ACHN (cell line): Measurements from ENCODE around the gene UBA6.
"Not testable (repeated sequence)": the region's sequence is repeated elsewhere in the genome, so short reads cannot be mapped to it uniquely, and the experiment has no call there.

Source experiments
- DNase-seq: peaks from one replicate; pipeline ENCODE4 v3.0.0-alpha.2; 2015
- in situ Hi-C: cut with HindIII; loops from 2 replicates; pipeline ENCODE4 v1.10.0; 2017; ENCODE audit warnings: low sequenced_read_pairs, low pct_ligation_motif_present, low pct_unique_long_range_greater_than_20kb

UBA6 gene

GRCh38 chr4:67700738-67701516 is at the start of gene UBA6:
Gene UBA6 (minus strand): TSS chr4:67701155. CDS start chr4:67701119, 36 bp downstream.
- peak; percentile 97 for DNase-seq
- in situ Hi-C loops = no loop called here

- in situ Hi-C loops = no loop called here
These were observed 49.7 kb upstream of the UBA6 start for GRCh38 chr4:67750691-67751090.

GRCh38 chr4:67749286-67749685 is 48.3 kb upstream of the UBA6 start:
- DNase-seq = no peak
- in situ Hi-C loops = no loop called here

More at GRCh38 chr4:67750691-67751090, 49.7 kb upstream of the UBA6 start:
- DNase-seq = no peak

- in situ Hi-C loops = no loop called here
- DNase-seq = peak; percentile 55
These were observed 46.0 kb upstream of the UBA6 start for GRCh38 chr4:67746797-67747495.

DNA sequence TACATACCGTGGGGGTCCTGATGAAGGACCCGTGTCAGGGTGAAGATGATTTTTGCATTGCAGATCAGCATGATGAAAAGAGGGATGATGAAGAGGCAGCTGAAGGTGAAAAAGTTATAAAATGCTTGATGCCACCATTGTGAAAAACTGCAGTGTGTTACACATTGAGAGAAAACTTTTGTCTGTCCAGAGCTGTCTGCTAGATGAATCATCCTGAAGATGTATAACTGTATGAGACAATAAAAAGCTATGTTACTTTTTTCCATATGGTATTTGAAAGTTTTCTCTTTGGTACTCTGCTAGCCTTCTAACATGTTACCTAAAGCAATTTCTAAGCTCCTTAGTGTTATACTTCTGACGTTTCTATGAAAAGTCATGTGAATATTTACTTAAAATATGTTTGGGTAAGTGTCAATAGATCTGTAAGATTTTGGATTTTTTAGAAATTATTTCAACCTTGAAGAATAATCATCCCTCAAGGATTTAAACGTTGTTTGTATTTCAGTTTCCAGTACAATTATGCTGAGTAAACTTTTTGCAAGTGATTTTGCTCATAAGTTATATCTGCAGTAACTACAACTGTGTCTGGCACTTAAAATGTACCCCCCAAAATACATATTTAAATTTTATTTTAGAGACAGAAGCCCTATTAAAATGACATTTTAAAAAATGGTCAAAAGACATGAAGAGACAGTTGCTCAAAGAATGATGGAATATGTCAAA is 43.8 kb upstream of the UBA6 start:
- no peak for DNase-seq
- in situ Hi-C loops = no loop called here

DNA sequence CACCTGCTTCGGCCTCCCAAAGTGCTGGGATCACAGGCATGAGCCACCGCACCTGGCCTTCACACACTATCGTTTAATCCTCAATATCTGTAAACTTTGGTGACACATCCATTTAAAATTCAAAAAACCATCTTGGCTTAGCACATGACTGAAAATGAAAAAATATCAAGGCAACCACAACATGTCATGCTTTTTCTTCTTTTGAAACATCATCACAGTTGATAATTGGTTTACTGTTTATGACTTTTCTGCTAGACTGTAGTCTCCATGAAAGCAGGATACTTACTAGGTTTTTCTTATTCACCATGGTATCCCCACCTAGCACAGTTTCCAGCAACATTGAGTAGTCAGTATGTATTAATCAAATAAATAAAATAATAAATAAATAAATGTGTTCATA is 42.2 kb upstream of the UBA6 start:
- in situ Hi-C loops = no loop called here
- no peak for DNase-seq

DNA sequence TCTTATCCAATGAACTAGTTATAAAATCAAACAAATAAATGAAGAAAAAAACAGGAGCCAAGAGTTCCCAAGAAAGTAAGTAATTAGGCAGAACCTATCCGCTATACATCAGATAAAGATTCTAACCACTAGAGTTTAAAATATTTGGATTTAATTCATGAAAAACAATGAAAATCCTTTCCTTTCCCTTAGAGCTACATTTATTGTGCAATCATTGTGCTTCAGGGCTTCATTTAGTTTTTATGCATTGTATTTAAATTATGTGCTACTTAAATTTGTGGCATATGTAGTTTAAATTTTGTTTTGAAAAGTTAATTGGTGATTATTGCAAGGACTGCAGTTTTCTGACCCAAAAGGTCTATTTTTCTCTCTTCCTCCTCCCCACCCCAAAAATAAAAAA is 35.3 kb upstream of the UBA6 start:
- in situ Hi-C loops = no loop called here
- no peak for DNase-seq

- in situ Hi-C loops = no loop called here
- DNase-seq = no peak
These were observed 34.4 kb upstream of the UBA6 start for GRCh38 chr4:67735325-67735724.

- in situ Hi-C loops, DNase-seq: not testable (repeated sequence)
These were observed 29.6 kb upstream of the UBA6 start for GRCh38 chr4:67730511-67730910.

DNA sequence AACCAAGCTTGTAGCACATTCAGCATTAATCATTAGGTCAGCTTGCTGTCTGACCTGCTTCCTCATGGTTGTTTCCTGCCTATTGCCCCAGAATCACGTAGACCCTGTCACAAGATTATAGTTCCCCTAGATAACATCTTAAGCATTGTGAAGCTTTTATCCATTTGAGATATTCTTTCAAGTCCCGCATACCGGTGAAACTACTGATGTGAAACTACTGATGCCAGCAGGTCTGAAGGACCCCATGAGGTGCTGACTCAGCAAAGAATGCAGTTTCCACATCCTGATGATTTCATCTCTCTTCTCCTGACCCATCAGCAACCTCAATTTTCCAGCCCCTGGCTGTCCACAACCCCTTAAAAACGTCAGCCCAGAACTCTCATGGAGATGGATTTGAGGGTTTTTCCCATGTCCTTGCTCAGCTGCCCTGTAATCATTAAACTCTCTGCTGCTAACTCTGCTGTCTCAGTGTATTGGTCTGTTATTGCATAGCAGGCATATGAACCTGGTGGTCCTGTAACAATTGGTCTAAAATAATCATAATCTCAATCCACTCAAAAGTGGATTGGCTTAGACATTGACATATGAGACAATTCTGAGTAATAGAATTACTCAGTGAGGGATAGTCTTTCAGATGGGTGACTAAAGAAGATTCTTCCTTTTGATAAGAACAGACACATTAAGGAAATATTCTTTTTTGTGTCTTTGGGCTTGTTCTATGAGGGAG is 26.3 kb upstream of the UBA6 start:
- DNase-seq = no peak
- in situ Hi-C loops = no loop called here

DNA sequence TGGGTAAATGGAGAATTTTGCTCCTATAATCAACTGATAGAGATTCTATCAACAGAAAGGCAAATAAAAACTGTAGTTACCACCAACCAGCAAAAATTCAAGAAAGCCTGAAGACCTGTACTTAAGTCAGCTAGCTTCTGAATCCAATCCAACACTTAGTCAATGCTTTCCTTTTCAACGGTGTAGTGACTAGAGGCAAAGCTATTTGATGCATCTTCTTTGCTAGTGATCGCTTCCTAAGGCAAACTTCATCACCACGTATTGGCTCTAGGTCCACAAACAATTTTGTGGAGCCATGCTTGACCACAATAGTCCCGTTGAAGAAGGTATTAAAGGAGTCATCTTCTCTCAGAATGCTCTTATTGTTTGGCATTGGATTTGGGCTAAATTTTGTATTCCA is 25.0 kb upstream of the UBA6 start:
- DNase-seq = no peak
- in situ Hi-C loops = no loop called here

DNA sequence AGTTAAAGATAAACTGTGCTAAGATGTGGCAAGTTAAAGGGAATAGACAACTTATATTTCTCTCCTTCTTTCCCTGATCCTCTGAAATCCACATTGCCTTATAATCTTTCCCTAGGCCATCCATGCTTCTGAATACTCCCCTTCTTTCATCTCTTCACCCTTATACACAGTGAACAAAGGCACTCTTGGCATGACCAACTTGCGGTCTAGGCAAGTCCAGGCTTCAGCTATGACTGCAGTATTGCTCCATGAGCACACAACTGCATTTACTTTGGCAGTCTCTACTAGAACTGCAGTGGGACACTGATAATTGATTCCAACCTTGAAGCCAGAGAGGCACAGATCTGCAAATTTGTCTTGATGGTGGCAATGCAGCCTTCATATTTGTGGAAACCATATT is 24.2 kb upstream of the UBA6 start:
- in situ Hi-C loops = no loop called here

DNA sequence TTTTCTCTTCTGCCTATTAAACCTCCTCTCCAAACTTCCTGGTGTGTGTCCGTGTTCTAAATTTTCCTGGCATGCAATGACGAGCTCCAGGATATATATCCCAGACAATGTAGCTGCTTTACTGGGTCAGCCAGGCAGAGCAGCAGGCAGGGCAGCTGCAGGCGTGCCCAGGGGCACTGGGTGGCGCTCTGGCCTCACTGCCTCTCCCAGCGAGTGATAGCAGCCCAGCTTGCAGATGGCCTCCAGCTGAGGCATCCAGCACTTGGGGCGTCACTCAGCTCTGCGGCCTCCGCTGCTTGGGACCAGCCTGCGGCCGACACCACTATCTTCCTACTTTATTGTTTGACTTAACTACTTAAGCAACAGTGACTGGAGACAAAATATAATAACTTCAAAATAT is 23.0 kb upstream of the UBA6 start:
- in situ Hi-C loops = no loop called here
- no peak for DNase-seq

More for the DNA sequence above, 24.2 kb upstream of the UBA6 start:
- no peak for DNase-seq

GRCh38 chr4:67723341-67723740 is 22.4 kb upstream of the UBA6 start:
- in situ Hi-C loops = no loop called here
- DNase-seq = no peak

GRCh38 chr4:67721770-67722597 is 21.0 kb upstream of the UBA6 start:
- in situ Hi-C loops = no loop called here
- DNase-seq = peak; percentile 49

DNA sequence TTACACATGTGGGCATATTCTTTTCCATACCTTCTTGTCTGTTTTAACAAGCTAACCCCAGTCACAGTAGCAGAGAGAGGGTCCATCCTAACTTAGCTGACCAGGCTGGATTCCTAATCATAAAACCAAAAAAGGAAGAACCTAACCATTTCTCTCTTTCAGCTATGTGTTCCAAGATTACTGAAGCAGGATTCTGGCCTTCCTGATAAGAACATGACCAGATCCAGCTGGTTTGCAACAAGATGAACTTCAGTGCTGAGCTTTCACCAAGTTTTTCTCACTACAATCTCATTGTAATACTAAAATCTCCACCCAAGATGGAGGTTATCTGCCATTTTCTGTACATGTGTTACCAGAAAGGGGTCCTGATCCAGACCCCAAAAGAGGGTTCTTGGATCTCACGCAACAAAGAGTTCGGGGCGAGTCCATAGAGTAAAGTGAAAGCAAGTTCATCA is 20.4 kb upstream of the UBA6 start:
- in situ Hi-C loops = no loop called here
- no peak for DNase-seq

DNA sequence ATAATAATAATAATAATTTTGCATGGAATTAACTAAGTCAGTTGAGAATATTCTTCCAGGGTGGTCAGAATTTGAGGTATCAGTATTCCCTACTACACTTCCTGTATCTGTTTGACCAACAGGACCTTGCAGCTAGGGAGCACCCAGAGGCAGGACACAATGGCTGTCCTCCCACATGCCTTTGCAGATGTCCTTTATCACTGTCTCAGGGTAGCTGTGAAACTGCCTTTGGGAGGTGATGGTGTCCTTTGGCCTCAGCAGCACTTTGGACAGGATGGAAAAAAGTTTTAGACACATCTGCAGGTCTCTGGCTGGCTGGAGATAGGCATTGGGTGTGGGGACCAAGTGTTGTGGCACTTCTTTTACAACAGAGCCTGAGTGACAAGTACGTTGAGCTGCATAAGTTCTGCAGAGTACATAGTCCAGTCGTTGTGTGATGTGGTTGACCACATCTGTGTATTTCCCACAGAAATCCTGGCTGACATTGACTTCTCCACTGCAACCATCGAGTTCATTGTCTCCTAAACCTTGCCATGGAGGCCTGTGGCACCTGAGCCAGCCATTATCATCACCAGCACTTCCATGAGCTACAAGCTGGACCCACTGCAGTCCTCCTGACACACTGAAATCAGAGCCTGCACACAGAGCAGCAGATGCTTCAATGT is 19.1 kb upstream of the UBA6 start:
- in situ Hi-C loops = no loop called here

More for the DNA sequence above, 19.1 kb upstream of the UBA6 start:
- DNase-seq = no peak
